Activated CD4-positive, alpha-beta T cell treated with anti-CD3 and anti-CD28 coated beads for 1 hour (primary cell): ENCODE measurements around the gene NAALADL2.
"Not testable (repeated sequence)": the region's sequence is repeated elsewhere in the genome, so short reads cannot be mapped to it uniquely, and the experiment has no call there.

Source experiments
- DNase-seq: peaks from one replicate; pipeline ENCODE4 v3.0.0-alpha.2; 2020

The NAALADL2 gene

GRCh38 chr3:175822766-175823491, 963.8 kb downstream of the NAALADL2 start:
- not testable (repeated sequence) for DNase-seq

- not testable (repeated sequence) for DNase-seq
These were observed 966.0 kb downstream of the NAALADL2 start for GRCh38 chr3:175825016-175825580.

DNA sequence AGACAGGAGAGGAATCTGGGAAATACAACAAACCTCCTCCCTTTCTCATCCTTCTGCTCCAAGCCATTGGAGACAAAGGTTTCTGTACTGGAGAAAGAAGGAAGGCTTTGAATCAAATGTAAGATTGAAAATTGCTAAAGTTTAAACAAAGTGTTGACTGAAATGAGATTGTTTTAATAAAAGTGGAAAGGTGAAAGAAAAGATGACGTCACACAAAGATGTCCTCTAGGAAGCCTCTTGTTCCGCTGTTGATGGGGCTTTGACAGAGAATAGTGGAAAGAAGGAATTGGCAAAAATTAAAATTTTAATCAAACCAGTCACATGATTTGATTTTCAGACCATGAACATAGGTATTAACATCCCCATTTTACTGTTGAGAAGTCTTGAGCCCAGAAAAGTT, 967.6 kb downstream of the NAALADL2 start:
- DNase-seq, result no peak

GRCh38 chr3:175829809-175830208, 970.7 kb downstream of the NAALADL2 start:
- DNase-seq, result not testable (repeated sequence)

DNA sequence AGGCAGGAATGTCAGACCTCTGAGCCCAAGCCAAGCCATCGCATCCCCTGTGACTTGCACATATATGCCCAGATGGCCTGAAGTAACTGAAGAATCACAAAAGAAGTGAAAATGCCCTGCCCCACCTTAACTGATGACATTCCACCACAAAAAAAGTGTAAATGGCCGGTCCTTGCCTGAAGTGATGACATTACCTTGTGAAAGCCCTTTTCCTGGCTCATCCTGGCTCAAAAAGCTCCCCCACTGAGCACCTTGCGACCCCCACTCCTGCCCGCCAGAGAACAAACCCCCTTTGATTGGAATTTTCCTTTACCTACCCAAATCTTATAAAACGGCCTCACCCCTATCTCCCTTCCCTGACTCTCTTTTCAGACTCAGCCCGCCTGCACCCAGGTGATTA, 976.6 kb downstream of the NAALADL2 start:
- DNase-seq, result not testable (repeated sequence)

- DNase-seq, result no peak
These were observed 977.5 kb downstream of the NAALADL2 start for GRCh38 chr3:175836617-175837016.

GRCh38 chr3:175837962-175838361, 978.8 kb downstream of the NAALADL2 start:
- no peak for DNase-seq

DNA sequence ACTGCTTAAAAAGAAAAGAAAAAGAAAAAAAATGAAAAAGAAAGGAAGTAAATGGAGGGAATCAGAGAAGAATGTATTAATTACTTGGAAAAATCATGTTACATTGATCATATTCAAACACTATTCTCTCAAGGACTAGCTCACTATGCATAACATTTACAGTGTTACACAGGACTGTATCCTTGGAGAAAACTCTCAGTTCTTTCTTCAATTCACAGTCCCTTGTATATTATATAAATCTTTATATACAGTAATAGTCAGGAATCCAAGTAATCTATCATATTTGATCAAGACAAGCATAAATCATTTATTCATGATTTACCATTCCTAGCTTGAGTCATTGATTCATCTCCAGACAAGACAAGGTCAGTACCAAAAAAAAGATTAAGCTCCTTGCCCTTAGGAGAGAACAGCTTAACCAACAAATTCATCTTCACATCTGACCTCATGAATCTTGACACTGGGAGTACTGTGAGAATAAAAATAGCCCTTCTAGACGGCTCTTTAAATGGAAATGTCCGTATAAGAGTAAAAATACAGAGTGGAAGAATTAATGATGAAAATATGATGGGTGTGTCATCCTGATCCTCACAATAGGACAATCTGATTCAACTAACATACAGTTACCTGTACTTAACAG, 980.4 kb downstream of the NAALADL2 start:
- no peak for DNase-seq

DNA sequence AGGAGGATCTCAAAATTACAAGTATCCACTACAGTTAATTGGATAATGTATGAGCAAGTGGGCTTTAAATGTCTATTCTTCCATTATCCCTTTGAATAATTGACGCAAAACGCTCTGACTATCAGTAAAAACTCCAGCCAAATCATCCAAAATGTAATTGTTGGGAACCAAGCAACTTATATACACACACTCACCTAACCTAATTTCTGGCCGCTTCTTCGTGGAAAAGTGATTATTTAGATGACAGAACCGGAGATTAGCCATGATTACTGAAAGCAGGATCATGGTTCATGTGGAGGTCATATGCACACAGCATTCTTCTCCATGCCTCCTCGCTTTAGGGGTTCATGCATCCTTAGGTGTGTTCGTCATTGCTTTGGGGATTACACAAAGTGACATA, 992.4 kb downstream of the NAALADL2 start:
- no peak for DNase-seq

- DNase-seq, result no peak
These were observed 993.4 kb downstream of the NAALADL2 start for GRCh38 chr3:175852560-175852959.

GRCh38 chr3:175857666-175858270, 998.6 kb downstream of the NAALADL2 start:
- DNase-seq, result no peak
